ENCODE measurements around the gene TCAP. TPM values are rescaled to one million over a fixed set of nuclear protein-coding genes. Genes with fewer than 3 reads are reported as not detected.
A peak's percentile ranks its signal among the peaks of the same experiment; 100 is the strongest.

The TCAP gene
- total and polyA plus RNA-seq, 2 experiments from 2014 or later = 0.61 to 2.1 TPM

GRCh38 chr17:39699818-39700147, 34.6 kb downstream of the TCAP start, which contains the start of gene ERBB2:
ERBB2 (plus strand) TSS chr17:39700064; CDS start chr17:39700239, 175 bp downstream.
- Histone ChIP-seq H4K20me1 (replicated peaks; ENCODE audit: insufficient read depth) (peaks cover 16% of the 10 kb centered on the region), H2AFZ (peak within 1 kb of the TSS; percentile 47; the same call in 1 of the 2 replicates), H3K79me2 (replicated peaks; ENCODE audit: insufficient read depth) (peaks cover 73% of the 10 kb centered on the region), H3K9me2 (ENCODE audit: insufficient read depth) (no peaks in the 10 kb centered on the region), H3F3A (replicated peaks; ENCODE audit: low read depth) (peaks cover 14% of the 10 kb centered on the region), H3K4me3 (peak within 1 kb of the TSS; percentile 97), H3K27ac (ENCODE audit: low read depth) (peak within 1 kb of the TSS; percentile 83), H3K4me1 (ENCODE audit: insufficient read depth) (peaks cover 75% of the 10 kb centered on the region), H3K36me3 (ENCODE audit: insufficient read depth) (no peaks in the 10 kb centered on the region), H3K4me2 (peak within 1 kb of the TSS; percentile 75), H3K27me3 (ENCODE audit: insufficient read depth) (no peaks in the 10 kb centered on the region)
- no peaks in the 10 kb centered on the region for H3K9me3 Mint-ChIP-seq
- ATAC-seq (peak; percentile 64), DNase-seq (ENCODE audit: low spot score) (peak; percentile 89)
- H3K27me3 Mint-ChIP-seq (ENCODE audit: insufficient read depth, low read depth, poor library complexity) = peaks cover 11% of the 10 kb centered on the region
- H3K27ac Mint-ChIP-seq = peak within 1 kb of the TSS; percentile 93
- H3K4me3 Mint-ChIP-seq = peak within 1 kb of the TSS; percentile 97
- peaks cover 72% of the 10 kb centered on the region for H3K4me1 Mint-ChIP-seq
- peaks cover 21% of the 10 kb centered on the region for H3K36me3 Mint-ChIP-seq (ENCODE audit: low read depth)
- TF ChIP-seq CTCF (conservative IDR thresholded peaks at IDR 0.05; ENCODE audit: low read depth in 2 of 2) (no peak), ETS1 (IDR thresholded peaks at IDR 0.05) (no peak), POLR2AphosphoS5 (IDR thresholded peaks at IDR 0.05; ENCODE audit: low read depth) (peak; percentile 76), EZH2 (IDR thresholded peaks at IDR 0.05; ENCODE audit: low read depth, unreplicated experiment) (no peak)

GRCh38 chr17:39700148-39700987, 35.2 kb downstream of the TCAP start:
- peaks cover 19% of the 10 kb centered on the region for H4K20me1 ChIP-seq (replicated peaks; ENCODE audit: insufficient read depth)
- peaks cover 75% of the 10 kb centered on the region for H3K4me1 ChIP-seq (ENCODE audit: insufficient read depth)
- peaks cover 22% of the 10 kb centered on the region for H3K36me3 Mint-ChIP-seq (ENCODE audit: low read depth)
- peak overlapping the region; percentile 83; the same call in 1 of the 2 replicates for H3K27ac ChIP-seq (ENCODE audit: low read depth)
- ATAC-seq (peak; percentile 10), DNase-seq (ENCODE audit: low spot score) (peak; percentile 54)
- 0 out of 2 replicates have a peak overlapping the region, but pooled peaks have one; percentile 47 for H2AFZ ChIP-seq
- H3K4me3 Mint-ChIP-seq = peak overlapping the region; percentile 97
- peaks cover 12% of the 10 kb centered on the region for H3K27me3 Mint-ChIP-seq (ENCODE audit: insufficient read depth, low read depth, poor library complexity)
- H3F3A ChIP-seq (replicated peaks; ENCODE audit: low read depth) = peaks cover 8% of the 10 kb centered on the region
- H3K27ac Mint-ChIP-seq = peak overlapping the region; percentile 61
- H3K27me3 ChIP-seq (ENCODE audit: insufficient read depth) = no peaks in the 10 kb centered on the region
- H3K4me1 Mint-ChIP-seq = peaks cover 72% of the 10 kb centered on the region
- H3K9me2 ChIP-seq (ENCODE audit: insufficient read depth) = no peaks in the 10 kb centered on the region
- H3K4me3 ChIP-seq = peak overlapping the region; percentile 97
- peaks cover 79% of the 10 kb centered on the region for H3K79me2 ChIP-seq (replicated peaks; ENCODE audit: insufficient read depth)
- H3K36me3 ChIP-seq (ENCODE audit: insufficient read depth) = no peaks in the 10 kb centered on the region
- peak overlapping the region; percentile 75 for H3K4me2 ChIP-seq
- no peaks in the 10 kb centered on the region for H3K9me3 Mint-ChIP-seq
- TF ChIP-seq NANOG (IDR thresholded peaks at IDR 0.05; ENCODE audit: borderline replicate concordance) (no peak), EZH2 (IDR thresholded peaks at IDR 0.05; ENCODE audit: low read depth, unreplicated experiment) (no peak), JUNB (IDR thresholded peaks at IDR 0.05; ENCODE audit: unreplicated experiment) (no peak), STAT1 (IDR thresholded peaks at IDR 0.05; ENCODE audit: unreplicated experiment) (no peak), EZH2phosphoT487 (IDR thresholded peaks at IDR 0.05; ENCODE audit: unreplicated experiment) (no peak), ZNF331 (CRISPR knock-in tag; IDR thresholded peaks at IDR 0.05; ENCODE audit: low read depth) (no peak), POLR2AphosphoS5 (IDR thresholded peaks at IDR 0.05; ENCODE audit: low read depth) (no peak), ZNF114 (CRISPR knock-in tag; IDR thresholded peaks at IDR 0.05) (no peak), CTCF (conservative IDR thresholded peaks at IDR 0.05; ENCODE audit: low read depth in 2 of 2) (no peak; a peak in 1 of 4 replicates)
